HL-60 (cell line): Measurements from ENCODE around the gene ZNF672.

ENCODE experiments used
- GABPA ChIP-seq: IDR thresholded peaks from 2 replicates; pipeline ENCODE4 v1.6.1; 2012; ENCODE audit warnings: low read depth
- POLR2AphosphoS5 ChIP-seq: IDR thresholded peaks from 2 replicates; pipeline ENCODE4 v1.6.1; 2012; ENCODE audit warnings: low read depth
- SPI1 ChIP-seq: IDR thresholded peaks from 2 replicates; pipeline ENCODE4 v1.6.1; 2012; ENCODE audit warnings: low read depth, mild to moderate bottlenecking, borderline replicate concordance
- TF ChIP-seq, protein P1 (sequence below): IDR thresholded peaks from one replicate; pipeline ENCODE4 v1.5.1; 2011; ENCODE audit warnings: low read length, control low read depth, inconsistent platforms; ENCODE audit not compliant: insufficient read depth
- TF ChIP-seq, protein P2 (sequence below): IDR thresholded peaks from 2 replicates; pipeline ENCODE4 v1.6.1; 2012; ENCODE audit warnings: low read depth; ENCODE audit not compliant: insufficient replicate concordance

DNA sequence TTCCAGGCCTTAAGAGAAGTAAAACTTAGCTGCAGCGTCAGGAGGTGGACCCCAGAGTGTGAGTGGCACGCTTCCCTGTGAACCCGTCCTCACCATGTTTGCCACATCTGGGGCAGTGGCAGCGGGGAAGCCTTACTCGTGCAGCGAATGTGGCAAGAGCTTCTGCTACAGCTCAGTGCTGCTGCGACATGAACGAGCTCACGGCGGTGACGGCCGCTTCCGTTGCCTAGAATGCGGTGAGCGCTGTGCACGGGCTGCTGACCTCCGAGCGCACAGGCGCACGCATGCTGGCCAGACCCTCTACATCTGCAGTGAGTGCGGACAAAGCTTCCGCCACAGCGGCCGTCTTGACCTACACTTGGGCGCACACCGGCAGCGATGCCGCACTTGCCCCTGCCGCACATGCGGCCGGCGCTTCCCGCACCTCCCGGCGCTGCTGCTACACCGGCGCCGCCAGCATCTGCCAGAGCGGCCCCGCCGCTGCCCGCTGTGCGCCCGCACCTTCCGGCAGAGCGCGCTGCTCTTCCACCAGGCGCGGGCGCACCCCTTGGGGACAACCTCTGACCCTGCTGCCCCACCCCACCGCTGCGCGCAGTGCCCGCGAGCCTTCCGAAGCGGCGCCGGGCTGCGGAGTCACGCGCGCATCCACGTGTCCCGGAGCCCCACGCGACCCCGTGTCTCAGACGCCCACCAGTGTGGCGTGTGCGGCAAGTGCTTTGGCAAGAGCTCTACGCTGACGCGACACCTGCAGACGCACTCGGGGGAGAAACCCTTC, 9.3 kb downstream of the ZNF672 start:
- TF ChIP-seq, protein P1, sequence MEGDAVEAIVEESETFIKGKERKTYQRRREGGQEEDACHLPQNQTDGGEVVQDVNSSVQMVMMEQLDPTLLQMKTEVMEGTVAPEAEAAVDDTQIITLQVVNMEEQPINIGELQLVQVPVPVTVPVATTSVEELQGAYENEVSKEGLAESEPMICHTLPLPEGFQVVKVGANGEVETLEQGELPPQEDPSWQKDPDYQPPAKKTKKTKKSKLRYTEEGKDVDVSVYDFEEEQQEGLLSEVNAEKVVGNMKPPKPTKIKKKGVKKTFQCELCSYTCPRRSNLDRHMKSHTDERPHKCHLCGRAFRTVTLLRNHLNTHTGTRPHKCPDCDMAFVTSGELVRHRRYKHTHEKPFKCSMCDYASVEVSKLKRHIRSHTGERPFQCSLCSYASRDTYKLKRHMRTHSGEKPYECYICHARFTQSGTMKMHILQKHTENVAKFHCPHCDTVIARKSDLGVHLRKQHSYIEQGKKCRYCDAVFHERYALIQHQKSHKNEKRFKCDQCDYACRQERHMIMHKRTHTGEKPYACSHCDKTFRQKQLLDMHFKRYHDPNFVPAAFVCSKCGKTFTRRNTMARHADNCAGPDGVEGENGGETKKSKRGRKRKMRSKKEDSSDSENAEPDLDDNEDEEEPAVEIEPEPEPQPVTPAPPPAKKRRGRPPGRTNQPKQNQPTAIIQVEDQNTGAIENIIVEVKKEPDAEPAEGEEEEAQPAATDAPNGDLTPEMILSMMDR: no peak
- TF ChIP-seq POLR2AphosphoS5: no peak
- TF ChIP-seq SPI1: no peak
- no peak for TF ChIP-seq GABPA
- TF ChIP-seq, protein P2, sequence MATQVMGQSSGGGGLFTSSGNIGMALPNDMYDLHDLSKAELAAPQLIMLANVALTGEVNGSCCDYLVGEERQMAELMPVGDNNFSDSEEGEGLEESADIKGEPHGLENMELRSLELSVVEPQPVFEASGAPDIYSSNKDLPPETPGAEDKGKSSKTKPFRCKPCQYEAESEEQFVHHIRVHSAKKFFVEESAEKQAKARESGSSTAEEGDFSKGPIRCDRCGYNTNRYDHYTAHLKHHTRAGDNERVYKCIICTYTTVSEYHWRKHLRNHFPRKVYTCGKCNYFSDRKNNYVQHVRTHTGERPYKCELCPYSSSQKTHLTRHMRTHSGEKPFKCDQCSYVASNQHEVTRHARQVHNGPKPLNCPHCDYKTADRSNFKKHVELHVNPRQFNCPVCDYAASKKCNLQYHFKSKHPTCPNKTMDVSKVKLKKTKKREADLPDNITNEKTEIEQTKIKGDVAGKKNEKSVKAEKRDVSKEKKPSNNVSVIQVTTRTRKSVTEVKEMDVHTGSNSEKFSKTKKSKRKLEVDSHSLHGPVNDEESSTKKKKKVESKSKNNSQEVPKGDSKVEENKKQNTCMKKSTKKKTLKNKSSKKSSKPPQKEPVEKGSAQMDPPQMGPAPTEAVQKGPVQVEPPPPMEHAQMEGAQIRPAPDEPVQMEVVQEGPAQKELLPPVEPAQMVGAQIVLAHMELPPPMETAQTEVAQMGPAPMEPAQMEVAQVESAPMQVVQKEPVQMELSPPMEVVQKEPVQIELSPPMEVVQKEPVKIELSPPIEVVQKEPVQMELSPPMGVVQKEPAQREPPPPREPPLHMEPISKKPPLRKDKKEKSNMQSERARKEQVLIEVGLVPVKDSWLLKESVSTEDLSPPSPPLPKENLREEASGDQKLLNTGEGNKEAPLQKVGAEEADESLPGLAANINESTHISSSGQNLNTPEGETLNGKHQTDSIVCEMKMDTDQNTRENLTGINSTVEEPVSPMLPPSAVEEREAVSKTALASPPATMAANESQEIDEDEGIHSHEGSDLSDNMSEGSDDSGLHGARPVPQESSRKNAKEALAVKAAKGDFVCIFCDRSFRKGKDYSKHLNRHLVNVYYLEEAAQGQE: no peak
